Dedifferentiated amniotic fluid mesenchymal stem cell (primary cell): ENCODE results near the gene TMEM59.
"Not testable (repeated sequence)": the region's sequence is repeated elsewhere in the genome, so short reads cannot be mapped to it uniquely, and the experiment has no call there.

ENCODE experiments used
- DNase-seq: peaks from one replicate; pipeline ENCODE4 v3.0.0-alpha.2; 2016; ENCODE audit errors: extremely low spot score

The TMEM59 gene

DNA sequence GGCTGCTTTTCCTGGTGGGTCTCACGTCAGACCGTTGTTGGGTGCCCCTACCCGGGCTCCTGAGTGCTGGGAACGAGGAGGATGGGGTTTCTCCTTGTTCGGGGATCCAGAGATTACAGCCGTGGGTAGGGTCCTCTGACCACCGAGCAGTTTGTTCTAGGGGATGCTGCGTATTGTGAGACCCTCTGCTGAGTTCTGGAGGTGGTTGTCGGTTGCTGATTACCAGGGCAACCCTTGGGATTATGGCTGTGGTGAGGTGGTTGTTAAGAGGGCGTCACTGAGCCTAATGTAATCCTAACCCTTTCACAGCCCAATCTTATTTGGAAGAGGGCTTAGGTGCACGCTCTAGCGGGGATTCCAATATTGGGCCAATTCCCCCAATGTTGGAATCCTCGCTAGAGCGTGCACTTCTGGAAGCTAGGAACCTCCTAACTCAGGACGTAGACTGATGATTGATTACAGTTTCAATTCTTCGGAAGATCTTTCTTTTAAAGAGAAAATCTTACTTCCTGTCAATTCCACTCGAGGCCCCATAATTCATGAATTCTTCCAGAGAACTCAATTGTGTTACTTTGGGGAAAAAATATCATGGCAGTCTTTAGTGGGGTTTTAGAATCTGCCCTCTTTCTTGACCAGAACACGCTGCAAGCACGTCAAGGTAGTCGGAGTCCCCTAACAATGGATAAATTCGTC is 887 bp upstream of the TMEM59 start:
- no peak for DNase-seq

DNA sequence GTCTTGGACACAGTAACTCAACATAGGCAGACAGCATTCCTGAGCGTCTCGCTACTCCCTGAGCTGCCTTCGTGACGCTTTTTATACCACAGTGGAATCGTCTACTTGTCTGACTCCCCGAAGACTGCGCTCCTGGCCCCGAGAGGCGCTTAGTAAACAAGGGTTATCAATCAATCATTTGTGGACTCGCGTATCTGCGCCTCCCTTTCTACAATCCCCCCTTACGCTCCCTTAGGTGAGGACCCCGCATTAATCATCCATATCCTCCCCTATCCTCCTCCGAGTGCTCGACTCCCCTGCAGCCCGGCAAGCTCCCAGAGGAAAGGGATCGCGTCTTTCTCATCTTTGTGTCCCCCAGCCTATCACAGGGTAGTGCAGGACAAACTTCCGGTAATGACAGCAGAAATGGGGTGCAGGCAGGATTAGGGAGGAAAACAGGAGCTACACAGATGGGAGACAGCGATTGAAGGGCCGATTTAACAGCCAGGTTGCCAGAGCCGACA is 522 bp downstream of the TMEM59 start:
- peak; percentile 68 for DNase-seq

DNA sequence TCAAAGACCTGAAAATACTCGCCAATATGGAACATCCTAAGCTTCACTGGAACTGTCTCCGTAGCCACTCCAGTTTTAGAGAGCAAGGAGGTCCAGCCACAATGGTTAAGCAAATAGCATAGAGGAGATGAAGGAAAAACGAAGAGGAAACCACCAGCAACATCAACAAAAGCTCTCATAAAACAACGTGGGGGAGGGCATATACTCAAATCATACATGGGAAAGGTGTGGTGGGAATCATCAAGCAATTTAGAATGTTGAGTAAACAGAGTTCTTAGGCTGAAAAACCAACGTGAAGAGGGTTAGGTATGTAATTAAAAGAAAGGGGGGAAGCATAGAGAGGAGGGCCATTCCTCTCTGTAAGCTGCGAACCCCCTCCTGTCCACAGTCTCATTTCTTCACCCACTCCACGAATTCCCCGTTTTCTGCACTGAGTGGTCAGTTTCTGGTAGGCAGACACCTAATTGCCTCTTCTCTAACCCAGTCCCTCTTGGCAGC is 1.0 kb downstream of the TMEM59 start:
- DNase-seq: no peak

DNA sequence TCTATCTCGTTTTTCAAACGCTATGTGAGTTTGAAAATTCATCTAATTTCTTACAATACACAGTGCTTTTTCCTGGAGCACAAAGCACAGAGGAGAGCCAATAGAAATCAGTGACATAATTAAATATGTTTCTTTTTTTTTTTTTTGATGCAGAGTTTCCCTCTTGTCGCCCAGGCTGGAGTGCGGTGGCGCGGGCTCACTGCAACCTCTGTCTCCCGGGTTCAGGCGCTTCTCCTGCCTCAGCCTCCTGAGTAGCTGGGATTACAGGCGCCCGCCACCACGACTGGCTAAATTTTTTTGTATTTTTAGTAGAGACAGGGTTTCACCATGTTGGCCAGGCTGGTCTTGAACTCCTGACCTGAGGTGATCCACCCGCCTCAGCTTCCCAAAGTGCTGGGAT is 2.6 kb downstream of the TMEM59 start:
- not testable (repeated sequence) for DNase-seq

DNA sequence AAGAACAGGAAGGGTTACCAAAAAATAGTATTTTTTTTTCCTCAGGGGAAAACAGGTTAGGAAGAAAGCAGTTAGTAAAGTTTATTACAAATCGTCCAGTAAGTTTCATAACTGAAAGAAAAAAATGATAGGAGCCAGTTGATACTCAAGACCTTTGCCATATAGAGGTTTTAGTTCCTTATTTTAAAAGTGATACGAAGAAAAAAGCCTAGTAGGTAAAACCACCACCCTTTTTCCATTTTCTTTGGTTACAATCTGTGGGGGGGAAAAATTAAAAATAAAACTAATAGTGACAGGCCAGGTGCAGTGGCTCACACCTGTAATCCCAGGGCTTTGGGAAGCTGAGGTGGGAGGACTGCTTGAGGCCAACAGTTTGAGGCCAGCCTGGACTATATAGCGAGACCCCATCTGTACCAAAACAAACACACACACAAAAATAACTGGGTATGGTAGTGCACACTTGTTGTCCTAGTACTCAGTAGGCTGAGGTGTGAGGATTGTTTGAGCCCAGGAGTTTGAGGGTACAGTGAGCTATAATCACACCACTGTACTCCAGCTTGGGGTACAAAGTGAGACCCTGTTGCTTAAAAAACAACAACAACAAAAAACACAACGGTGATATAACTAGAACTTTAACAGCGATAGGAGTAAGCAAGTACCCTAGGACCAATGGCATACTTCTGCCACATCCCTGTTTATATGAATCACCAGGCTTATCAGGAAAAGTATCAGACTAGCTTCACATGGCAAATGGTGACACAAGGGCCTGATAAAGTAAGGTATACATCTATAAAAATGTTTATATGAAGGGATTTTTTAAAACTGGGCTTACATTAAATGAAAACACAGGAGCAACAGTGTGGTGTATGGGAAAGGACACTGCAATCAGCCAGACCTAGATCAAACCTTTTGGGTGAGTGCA is 5.4 kb downstream of the TMEM59 start:
- DNase-seq: no peak

DNA sequence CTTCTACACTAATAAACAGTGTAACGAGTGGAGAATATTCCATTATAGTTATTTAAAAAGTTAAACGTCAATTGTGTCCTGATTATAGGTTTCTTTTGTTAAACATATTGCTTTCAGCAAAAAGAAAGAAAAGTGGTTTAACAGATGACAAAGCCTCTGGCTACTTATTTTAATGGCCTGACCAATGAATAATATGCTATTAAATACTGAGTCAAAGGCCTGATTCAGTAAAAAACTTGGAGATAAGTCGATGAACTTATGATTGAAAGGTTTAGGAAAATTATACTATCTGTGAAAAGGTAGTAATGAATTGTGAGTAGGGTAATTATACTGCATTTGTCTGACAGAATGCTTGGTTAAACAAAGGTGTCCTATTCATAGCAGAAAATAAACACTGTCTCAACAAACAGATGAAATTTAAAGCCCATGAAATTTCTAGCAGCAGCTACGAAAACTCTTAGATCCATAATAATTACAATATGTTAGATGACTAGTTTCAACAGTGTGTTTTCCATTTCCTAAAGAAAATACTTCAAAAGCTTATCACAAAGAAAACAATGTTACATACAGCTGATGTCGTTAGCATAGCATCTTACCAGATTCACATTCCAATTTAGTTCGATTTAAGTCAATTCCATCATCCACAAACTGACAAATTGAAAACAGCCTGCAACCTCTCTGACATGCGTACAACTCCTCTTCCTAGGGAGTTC is 6.2 kb downstream of the TMEM59 start:
- DNase-seq: peak; percentile 14

DNA sequence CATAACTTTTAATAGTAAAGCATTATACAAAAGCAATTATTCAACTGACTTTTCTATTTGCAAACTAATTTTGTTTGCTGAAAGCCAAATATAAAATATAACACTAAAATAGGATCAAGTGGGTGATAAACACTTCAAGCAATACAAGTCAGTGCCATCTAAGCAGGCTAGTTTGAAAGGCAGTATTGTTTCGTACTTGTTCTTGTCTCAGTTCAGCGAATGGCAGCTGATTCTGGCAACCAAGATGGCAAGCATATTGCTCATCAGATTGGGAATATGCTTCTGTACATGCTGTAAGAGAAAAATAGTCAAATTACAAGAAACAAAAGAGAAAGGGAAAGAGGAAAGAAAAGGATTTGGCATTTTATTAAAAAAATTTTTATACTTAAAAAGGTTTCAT is 7.5 kb downstream of the TMEM59 start:
- DNase-seq: no peak

DNA sequence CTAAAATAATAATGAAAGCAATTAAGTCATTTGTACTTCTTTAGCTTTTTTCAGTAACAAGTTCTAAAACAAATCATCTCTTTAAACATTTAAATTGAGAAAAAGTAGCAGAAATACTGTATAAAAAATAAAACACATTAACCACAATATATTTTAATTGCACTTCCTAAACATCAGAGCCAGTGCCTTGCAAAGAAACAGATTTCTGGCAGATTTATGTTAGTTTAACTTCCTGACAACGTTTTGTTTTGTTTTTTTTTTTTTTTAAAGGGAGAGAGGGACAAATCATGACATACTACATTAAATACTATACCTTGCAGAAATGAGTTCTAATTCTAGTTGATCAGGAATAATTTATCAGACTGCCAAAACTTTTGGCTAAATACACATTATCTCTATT is 11.2 kb downstream of the TMEM59 start:
- DNase-seq: no peak

DNA sequence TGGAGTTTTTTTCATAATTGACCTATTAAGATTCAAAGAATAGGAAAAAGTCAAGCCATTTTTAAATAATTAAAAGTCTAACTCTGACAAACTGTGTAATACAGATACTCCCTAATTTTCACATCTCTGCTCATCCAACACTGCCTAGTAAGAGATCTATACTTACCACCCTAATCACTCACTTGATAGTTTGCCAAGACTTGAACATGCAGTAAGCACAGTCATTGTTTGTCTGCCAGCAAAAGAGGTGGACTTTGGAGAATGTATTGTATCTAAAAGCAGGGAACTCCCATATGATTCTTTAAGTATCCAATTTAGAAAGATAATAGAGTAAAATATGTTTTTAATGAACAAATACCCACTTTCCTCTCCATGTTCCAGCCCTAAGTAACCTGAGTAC is 15.5 kb downstream of the TMEM59 start:
- DNase-seq: no peak

DNA sequence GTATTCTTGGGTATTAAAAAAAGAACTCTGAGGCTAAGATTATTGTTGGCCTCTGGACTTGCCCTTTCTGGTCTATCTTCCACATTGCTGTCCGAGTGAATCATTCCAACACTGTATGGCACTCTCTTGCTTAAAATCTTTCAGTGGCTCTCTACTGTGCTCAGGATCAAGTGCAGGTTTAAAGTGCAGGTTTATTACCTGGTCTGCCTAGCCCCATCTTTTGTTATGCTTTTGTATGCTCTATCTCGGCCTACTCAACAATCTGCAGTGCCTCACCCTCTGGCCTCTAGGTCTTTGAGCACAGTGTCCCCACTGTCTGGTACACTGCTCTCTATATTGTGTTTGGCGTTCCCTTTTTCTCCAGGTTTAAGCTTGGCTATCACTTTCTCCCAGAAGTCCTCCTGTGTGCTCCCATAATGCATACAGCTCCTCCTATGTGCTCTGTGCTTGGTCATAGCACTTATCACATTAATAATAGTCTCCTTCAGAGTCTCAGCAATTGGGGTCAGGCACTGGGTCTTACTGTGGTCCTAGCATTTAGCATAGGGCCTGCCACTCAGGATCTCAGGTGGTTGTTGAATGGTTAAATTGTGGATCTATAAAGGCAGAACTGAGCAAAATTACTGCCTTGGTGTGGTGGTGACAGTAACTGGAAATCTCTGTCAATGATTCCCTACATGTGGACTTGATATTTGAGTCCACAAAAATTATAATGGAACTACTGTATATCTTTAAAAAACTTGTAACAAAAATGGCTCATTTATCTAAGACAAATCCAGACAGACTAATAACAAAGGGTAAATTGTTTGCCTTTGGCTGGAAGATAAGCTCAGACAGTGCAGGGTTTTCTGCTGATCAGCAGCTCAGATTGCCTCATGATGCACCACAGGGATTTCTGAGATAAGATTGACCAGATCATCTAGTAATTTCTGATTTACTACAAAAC is 24.4 kb downstream of the TMEM59 start:
- DNase-seq: no peak

DNA sequence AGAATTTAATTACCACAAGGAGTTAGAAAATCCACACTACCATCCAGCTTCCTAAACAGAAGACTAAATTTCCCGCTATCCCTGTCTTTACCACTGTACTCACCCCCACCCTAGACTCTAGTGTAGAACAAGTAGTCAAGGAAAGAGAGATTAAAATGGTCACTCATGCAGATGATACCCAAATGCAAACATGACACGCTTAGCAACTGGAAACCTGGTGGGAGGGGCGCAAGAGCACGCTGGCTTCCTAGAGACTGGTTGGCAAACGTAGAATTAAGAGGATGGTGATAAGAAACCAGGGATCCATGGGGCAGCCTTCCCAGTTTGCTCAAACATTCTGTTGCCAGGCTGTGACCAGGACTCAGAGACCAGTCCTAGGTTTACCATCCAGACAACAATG is 25.2 kb downstream of the TMEM59 start:
- no peak for DNase-seq

DNA sequence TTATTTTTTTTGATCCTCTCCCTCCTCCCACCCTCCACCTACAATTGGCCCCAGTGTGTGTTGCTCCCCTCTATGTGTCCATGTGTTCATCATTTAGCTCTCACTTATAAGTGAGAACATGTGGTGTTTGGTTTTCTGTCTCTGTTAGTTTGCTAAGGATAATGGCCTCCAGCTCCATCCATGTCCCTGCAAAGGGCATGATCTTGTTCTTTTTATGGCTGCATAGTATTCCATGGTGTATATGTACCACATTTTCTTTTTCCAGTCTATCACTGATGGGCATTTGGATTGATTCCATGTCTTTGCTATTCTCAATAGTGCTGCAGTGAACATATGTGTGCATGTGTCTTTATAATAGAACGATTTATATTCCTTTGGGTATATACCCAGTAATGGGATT is 28.2 kb downstream of the TMEM59 start:
- not testable (repeated sequence) for DNase-seq

DNA sequence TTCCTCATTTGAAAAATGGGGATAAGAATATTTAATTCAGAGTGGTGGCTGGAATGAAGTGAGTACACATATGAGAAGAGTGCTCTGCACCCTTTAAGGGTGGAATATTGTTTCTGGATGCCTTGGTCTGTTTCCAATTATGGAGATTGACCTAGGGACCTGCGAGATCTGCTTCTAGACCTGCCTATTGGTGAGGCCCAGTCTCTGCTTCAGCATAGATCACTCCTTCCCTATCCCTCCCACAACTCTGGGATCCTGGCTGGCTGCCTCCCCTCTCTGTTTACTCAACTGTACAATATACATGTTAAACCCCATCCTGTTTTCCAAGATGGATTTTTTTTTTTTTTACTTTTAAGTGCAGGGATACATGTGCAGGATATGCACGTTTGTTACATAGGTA is 28.6 kb downstream of the TMEM59 start:
- DNase-seq: no peak

DNA sequence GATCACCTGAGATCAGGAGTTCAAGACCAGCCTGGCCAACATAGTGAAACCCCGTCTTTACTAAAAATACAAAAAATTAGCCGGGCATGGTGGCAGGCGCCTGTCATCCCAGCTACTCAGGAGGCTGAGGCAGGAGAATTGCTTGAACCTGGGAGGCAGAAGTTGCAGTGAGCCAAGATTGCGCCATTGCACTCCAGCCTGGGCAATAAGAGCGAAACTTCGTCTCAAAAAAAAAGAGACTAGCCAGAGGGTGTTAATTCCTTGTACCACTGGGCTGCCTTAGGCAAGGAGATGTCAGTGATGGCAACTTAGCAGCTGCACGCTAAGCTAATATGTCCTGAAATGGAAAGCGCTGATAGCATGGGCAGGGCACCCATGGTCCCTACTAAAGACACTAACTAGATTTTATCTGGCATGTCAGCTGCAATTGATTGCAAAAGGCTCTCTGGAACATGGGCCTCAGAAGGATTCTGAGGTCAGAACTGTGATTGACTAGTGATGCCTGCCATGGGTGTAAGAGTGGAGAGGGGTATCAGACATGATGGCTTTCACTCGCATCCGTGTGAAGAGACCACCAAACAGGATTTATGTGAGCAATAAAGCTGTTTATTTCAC is 33.3 kb downstream of the TMEM59 start:
- not testable (repeated sequence) for DNase-seq

DNA sequence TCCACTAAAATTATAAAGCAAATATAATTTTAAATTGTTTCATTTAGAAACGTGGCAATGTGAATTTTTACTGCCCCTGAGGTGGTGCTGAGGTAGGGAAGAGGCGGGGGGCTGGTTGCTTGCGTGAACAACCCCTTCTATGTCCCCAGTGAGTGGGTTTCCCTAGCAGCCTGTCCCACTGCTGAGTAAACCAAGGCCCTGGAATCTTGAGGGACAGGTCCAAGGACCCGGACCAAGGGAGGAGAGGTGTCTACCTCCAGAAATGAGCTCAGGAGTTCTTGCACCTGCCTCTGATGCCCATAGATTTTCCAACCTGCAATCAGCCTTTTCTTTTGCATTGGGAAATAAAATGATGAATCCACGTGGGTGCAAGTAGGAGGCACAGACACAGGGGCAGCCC is 34.4 kb downstream of the TMEM59 start:
- DNase-seq: no peak

DNA sequence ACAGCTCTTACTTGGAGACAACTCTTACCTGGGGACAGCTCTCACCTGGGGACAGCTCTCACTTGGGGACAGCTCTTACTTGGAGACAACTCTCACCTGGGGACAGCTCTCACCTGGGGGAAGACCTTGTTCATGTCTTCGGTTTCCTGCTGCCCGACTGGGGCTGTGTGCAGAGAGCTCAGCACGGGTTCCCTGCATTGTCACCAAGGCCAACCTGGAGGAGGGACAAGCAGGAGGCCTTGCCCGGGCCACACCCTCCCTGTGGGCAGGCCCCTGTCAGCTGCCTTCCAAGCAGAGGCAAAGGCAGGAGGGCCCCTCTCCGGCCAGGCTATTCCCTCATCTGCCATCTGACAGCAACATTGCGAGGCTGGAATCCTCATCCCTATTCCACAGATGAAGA is 35.0 kb downstream of the TMEM59 start, which contains the start of gene LDLRAD1:
TSS of gene LDLRAD1 (minus strand) at position 208 of the 400 bp plus-strand sequence. CDS start at position 134, 74 bp downstream.
- DNase-seq: no peak

DNA sequence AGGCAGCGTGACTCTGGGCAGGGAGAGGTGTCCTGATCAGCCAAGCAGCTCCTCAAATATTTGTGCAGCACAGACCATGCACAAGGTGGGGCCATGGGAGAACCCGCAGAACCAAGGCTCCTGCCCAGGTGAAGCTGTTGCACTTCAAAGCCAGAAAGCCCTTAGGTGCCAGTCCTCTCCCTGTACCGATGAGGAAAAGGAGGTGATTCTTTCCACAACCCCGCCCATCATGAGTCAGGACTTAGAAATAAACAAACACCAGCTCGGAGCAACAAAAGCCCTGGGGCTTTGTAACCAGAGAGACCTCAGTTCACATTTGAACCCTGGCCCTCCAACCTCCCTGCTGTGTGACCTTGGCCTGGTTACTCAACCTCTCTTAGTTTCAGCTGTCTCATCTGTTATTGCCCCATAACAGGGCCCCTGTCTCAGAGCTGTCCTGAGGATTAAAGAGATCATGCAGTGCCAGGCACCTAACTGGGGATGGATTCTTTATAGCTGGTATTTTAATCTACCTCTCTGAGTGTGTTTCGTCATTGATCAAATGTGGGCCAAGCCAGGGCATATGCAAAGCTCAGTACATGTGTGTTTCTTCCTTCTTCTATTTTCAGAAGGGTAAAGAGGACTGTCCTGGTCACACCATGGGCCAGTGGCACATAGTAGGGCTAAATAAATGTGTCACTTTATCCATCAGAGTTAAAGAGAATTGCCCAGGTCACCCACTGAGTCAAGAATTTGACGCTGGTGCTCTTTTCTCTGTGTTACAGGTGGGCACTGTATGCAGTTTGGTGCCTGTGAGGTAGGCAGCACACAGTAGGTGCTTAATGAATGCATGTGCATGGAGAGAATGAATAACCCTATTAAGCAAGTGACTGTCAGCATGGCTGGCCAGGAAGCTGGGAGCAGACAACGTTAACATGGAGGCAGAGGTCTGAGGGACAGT is 36.4 kb downstream of the TMEM59 start:
- no peak for DNase-seq

DNA sequence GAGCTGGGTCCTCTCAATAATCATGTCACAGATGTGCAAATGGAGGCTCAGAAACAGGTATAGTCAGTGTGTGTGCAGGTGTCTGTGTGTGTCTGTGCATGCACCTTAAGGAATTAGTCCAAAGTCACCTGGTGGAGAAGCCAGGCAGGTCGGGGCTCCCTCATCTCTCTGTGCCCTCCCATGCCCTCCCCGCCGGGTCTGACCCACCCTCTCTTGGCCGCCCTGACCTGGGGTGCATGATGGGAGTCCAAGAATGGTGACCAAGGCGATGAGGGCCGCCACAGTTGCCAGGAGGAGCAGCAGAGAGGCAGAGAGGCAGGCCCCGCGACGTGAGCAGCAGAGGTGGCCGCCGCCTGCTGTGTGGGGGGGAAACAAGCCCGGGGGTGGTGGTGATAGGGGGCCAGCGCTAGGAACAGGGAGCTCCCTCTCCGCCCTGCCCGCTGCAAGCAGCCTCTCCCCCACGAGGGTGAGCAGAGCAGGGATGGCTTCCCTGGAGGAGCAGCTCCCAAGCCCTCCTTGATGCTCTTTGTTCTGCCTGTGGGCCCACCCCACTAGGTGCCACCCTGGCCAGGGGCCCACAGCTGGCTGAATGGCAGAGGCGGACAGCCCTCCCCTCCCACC is 38.9 kb downstream of the TMEM59 start:
- no peak for DNase-seq
